ENCODE results near the gene HDAC9. TPM values are rescaled to one million over a fixed set of nuclear protein-coding genes. Genes with fewer than 3 reads are reported as not detected.

Gene HDAC9
- total RNA-seq, 3 donors from 2014 or later (not counting 1 experiment from before 2014, with no cell fraction given): 19.1 to 41.1 (median 24.1) TPM

DNA sequence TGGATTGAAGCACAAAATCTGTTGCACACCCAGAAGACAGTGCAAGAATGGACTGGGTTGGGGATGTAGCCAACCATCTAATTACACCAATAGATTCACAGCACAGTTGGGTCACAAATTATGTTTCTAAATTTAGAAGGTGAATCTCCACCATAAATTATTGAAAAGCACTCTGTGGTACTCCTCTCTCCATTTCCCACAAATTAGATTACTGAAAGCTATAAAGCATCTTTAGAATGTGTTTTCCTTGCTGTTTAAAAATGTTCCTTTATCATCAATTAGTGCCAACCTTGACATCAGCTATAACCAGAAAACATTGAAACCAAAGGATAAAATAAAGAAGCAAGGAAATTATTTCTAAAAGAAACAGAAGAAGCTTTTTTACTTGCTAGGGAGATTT, 39.9 kb upstream of the HDAC9 start:
- Mint-ChIP-seq H3K27me3 (ENCODE audit: low read depth in 2 of 2) (no peaks in the 10 kb centered on the region), H3K36me3 (no peaks in the 10 kb centered on the region), H3K9me3 (no peaks in the 10 kb centered on the region), H3K27ac (no peak overlapping the region), H3K4me1 (peaks cover 20 to 26% of the 10 kb centered on the region in 2 donors), H3K4me3 (no peak overlapping the region)
- Histone ChIP-seq H3K36me3 (ENCODE audit: control insufficient read depth, insufficient read depth, low read length) (no peaks in the 10 kb centered on the region), H3K4me3 (ENCODE audit: low read length) (no peak overlapping the region), H3K9me3 (ENCODE audit: control insufficient read depth, insufficient read depth, low read length) (no peaks in the 10 kb centered on the region), H3K4me1 (ENCODE audit: control insufficient read depth, insufficient read depth, low read length) (no peaks in the 10 kb centered on the region), H3K27me3 (ENCODE audit: control insufficient read depth, insufficient read depth, low read length) (no peaks in the 10 kb centered on the region), H3K27ac (ENCODE audit: low read length) (no peak overlapping the region)
- ATAC-seq (no peak), DNase-seq (no peak)
- TF ChIP-seq CTCF (IDR thresholded peaks at IDR 0.05): no peak
- intact Hi-C loops (cut with micrococcal nuclease): no loop called here

DNA sequence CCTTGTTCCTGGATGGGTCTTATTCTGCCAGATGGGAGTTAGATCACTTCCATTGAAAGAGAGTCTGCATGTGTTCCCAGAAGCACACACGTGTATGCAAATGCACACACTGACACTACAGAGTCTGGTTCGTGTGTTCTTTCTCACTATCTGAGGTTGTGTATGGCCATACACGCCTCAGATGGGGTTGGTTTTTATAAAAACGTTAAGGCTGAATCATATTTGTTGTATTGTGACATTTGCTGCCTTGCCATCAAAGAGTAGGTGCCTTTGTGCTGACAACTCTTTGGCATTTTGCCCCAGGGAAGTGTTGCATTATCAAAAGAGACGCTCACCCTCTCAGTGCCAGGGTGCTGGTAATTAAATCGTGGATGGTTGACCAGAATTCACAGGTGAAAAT, 37.7 kb upstream of the HDAC9 start:
- Histone ChIP-seq H3K4me3 (ENCODE audit: low read length) (no peak overlapping the region), H3K9me3 (ENCODE audit: control insufficient read depth, insufficient read depth, low read length) (no peaks in the 10 kb centered on the region), H3K36me3 (ENCODE audit: control insufficient read depth, insufficient read depth, low read length) (no peaks in the 10 kb centered on the region), H3K27ac (ENCODE audit: low read length) (no peak overlapping the region), H3K4me1 (ENCODE audit: control insufficient read depth, insufficient read depth, low read length) (no peaks in the 10 kb centered on the region), H3K27me3 (ENCODE audit: control insufficient read depth, insufficient read depth, low read length) (no peaks in the 10 kb centered on the region)
- 63% methylated on average over 6 of the region's 6 CpGs for WGBS (ENCODE audit: insufficient coverage)
- Mint-ChIP-seq H3K9me3 (no peaks in the 10 kb centered on the region), H3K4me3 (no peak overlapping the region), H3K27ac (no peak overlapping the region), H3K27me3 (ENCODE audit: low read depth in 2 of 2) (no peaks in the 10 kb centered on the region), H3K36me3 (no peaks in the 10 kb centered on the region), H3K4me1 (peaks cover 20 to 26% of the 10 kb centered on the region in 2 donors)
- intact Hi-C loops (cut with micrococcal nuclease): no loop called here
- ATAC-seq (no peak), DNase-seq (no peak)
- TF ChIP-seq CTCF (IDR thresholded peaks at IDR 0.05): no peak

GRCh38 chr7:18458830-18459229, 36.7 kb upstream of the HDAC9 start:
- no peaks in the 10 kb centered on the region for H3K9me3 Mint-ChIP-seq
- peaks cover 20 to 26% of the 10 kb centered on the region in 2 donors for H3K4me1 Mint-ChIP-seq
- Histone ChIP-seq H3K4me3 (ENCODE audit: low read length) (no peak overlapping the region), H3K27ac (ENCODE audit: low read length) (no peak overlapping the region), H3K9me3 (ENCODE audit: control insufficient read depth, insufficient read depth, low read length) (no peaks in the 10 kb centered on the region), H3K36me3 (ENCODE audit: control insufficient read depth, insufficient read depth, low read length) (no peaks in the 10 kb centered on the region), H3K4me1 (ENCODE audit: control insufficient read depth, insufficient read depth, low read length) (no peaks in the 10 kb centered on the region), H3K27me3 (ENCODE audit: control insufficient read depth, insufficient read depth, low read length) (no peaks in the 10 kb centered on the region)
- WGBS (ENCODE audit: insufficient coverage): 49% methylated on average over 5 of the region's 5 CpGs
- ATAC-seq (no peak), DNase-seq (no peak)
- intact Hi-C loops (cut with micrococcal nuclease): no loop called here
- no peaks in the 10 kb centered on the region for H3K36me3 Mint-ChIP-seq
- H3K27me3 Mint-ChIP-seq (ENCODE audit: low read depth in 2 of 2): no peaks in the 10 kb centered on the region
- no peak overlapping the region for H3K27ac Mint-ChIP-seq
- no peak for TF ChIP-seq CTCF (IDR thresholded peaks at IDR 0.05)
- no peak overlapping the region for H3K4me3 Mint-ChIP-seq

- no peaks in the 10 kb centered on the region for H3K9me3 ChIP-seq (ENCODE audit: control insufficient read depth, insufficient read depth, low read length)
- H3K4me3 Mint-ChIP-seq: no peak overlapping the region
- DNase-seq: no peak
- no peaks in the 10 kb centered on the region for H3K36me3 Mint-ChIP-seq
- H3K4me1 Mint-ChIP-seq: peaks cover 20 to 26% of the 10 kb centered on the region in 2 donors
- ATAC-seq: no peak
- intact Hi-C loops (cut with micrococcal nuclease): no loop called here
- no peaks in the 10 kb centered on the region for H3K27me3 ChIP-seq (ENCODE audit: control insufficient read depth, insufficient read depth, low read length)
- no peaks in the 10 kb centered on the region for H3K27me3 Mint-ChIP-seq (ENCODE audit: low read depth in 2 of 2)
- TF ChIP-seq CTCF (IDR thresholded peaks at IDR 0.05): no peak
- no peaks in the 10 kb centered on the region for H3K4me1 ChIP-seq (ENCODE audit: control insufficient read depth, insufficient read depth, low read length)
- no peak overlapping the region for H3K4me3 ChIP-seq (ENCODE audit: low read length)
- WGBS (ENCODE audit: insufficient coverage): 73% methylated on average over 3 of the region's 5 CpGs
- H3K9me3 Mint-ChIP-seq: no peaks in the 10 kb centered on the region
- no peak overlapping the region for H3K27ac ChIP-seq (ENCODE audit: low read length)
- no peak overlapping the region for H3K27ac Mint-ChIP-seq
- H3K36me3 ChIP-seq (ENCODE audit: control insufficient read depth, insufficient read depth, low read length): no peaks in the 10 kb centered on the region
Measured at GRCh38 chr7:18459484-18460245, 35.9 kb upstream of the HDAC9 start.

All from natural killer cell (primary cell).